Cardiac muscle cell (in vitro differentiated cells and primary cell): ENCODE measurements around the gene MRPL44. TPM values are rescaled to one million over a fixed set of nuclear protein-coding genes. Genes with fewer than 3 reads are reported as not detected.

Experiments
- DNase-seq, 2 donors: peaks; one replicate each; pipeline versions ENCODE4 v3.0.0 to v3.0.0-alpha.2; 2010 to 2017; ENCODE audit warnings: low read depth in 1 of 2, low spot score in 1 of 2
- H3K27ac ChIP-seq: fragments of 200-600 bp; sonication (generic); 2 replicates; pipeline ENCODE4 v1.5.1; 2016
- H3K27me3 ChIP-seq: fragments of 200-600 bp; sonication (generic); 2 replicates; pipeline ENCODE4 v1.6.0; 2016; ENCODE audit warnings: control low read depth
- H3K36me3 ChIP-seq: fragments of 200-600 bp; sonication (generic); 2 replicates; pipeline ENCODE4 v1.5.1; 2016; ENCODE audit warnings: control low read depth
- H3K4me1 ChIP-seq: fragments of 200-600 bp; sonication (generic); 2 replicates; pipeline ENCODE4 v1.8.1; 2017; ENCODE audit warnings: low read depth, mild to moderate bottlenecking, mixed run types
- H3K4me3 ChIP-seq: fragments of 200-600 bp; sonication (generic); 2 replicates; pipeline ENCODE4 v1.5.1; 2016; ENCODE audit warnings: mild to moderate bottlenecking
- H3K9me3 ChIP-seq: fragments of 200-600 bp; sonication (generic); 2 replicates; pipeline ENCODE4 v1.5.1; 2017; ENCODE audit warnings: low read depth, mild to moderate bottlenecking, control low read depth
- polyA plus RNA-seq: library from polyadenylated mRNA; unstranded; fragments of >200 nt; fragmentation: Nextera tagmentation; extraction: Ambion mirVana; gene quantifications from 2 replicates; pipeline ENCODE4 v1.2.1, GENCODE V29; 2016
- total RNA-seq: library from RNA; depleted of rRNA; stranded (reverse); fragments of >200 nt; gene quantifications from 2 replicates; pipeline ENCODE4 v1.2.3, GENCODE V29; 2016
- TF ChIP-seq, protein P1 (sequence below): IDR thresholded peaks from 2 replicates; pipeline ENCODE4 v1.5.1; 2012; ENCODE audit warnings: low read depth, mild to moderate bottlenecking, low read length

MRPL44 gene
- total RNA-seq = 31.5 and 38.4 TPM in 2 replicates
- 35.3 and 44.7 TPM in 2 replicates for polyA plus RNA-seq

DNA sequence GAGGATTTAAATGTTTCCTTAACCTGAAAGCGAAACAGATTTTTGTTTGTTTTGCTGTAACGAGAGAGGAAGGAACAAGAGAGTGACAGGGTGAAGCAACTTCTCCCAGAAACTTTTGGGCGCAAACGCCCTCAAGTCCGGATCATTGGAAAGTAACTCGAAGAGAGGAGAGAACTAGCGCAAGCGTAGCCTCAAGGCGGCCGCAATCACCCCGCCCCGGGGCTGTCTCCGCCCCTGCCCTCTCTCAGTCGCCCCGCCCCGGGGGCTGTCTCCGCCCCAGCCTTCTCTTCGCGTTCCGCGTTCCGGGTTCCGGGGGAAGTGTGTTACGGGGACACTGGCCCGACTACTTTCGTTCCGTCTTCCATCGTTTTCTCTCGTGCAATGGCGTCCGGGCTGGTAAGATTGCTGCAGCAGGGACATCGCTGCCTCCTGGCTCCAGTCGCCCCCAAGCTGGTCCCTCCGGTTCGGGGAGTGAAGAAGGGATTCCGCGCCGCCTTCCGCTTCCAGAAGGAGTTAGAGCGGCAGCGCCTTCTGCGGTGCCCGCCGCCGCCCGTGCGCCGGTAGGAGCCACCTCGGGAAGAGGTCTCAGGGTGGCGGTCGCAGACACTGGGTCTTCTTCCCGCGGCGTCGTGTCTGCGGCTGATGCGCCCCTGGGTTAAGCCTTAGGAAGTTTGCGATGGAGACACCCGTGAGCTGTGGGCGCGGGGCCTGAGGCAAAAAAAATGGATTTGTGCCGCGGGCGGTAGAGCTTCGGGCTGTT lies at the start of gene MRPL44:
TSS of gene MRPL44 (plus strand) at position 372 of the 760 bp plus-strand sequence. CDS start at position 382, 10 bp downstream.
- Histone ChIP-seq H3K27me3 (no peaks in the 10 kb centered on the region), H3K4me3 (peak within 1 kb of the TSS; percentile 74), H3K36me3 (no peaks in the 10 kb centered on the region), H3K4me1 (peaks cover 15% of the 10 kb centered on the region), H3K27ac (peak within 1 kb of the TSS; percentile 85), H3K9me3 (no peaks in the 10 kb centered on the region)
- peak; percentile 97 to 98 for DNase-seq
- TF ChIP-seq, protein P1, sequence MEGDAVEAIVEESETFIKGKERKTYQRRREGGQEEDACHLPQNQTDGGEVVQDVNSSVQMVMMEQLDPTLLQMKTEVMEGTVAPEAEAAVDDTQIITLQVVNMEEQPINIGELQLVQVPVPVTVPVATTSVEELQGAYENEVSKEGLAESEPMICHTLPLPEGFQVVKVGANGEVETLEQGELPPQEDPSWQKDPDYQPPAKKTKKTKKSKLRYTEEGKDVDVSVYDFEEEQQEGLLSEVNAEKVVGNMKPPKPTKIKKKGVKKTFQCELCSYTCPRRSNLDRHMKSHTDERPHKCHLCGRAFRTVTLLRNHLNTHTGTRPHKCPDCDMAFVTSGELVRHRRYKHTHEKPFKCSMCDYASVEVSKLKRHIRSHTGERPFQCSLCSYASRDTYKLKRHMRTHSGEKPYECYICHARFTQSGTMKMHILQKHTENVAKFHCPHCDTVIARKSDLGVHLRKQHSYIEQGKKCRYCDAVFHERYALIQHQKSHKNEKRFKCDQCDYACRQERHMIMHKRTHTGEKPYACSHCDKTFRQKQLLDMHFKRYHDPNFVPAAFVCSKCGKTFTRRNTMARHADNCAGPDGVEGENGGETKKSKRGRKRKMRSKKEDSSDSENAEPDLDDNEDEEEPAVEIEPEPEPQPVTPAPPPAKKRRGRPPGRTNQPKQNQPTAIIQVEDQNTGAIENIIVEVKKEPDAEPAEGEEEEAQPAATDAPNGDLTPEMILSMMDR = no peak

DNA sequence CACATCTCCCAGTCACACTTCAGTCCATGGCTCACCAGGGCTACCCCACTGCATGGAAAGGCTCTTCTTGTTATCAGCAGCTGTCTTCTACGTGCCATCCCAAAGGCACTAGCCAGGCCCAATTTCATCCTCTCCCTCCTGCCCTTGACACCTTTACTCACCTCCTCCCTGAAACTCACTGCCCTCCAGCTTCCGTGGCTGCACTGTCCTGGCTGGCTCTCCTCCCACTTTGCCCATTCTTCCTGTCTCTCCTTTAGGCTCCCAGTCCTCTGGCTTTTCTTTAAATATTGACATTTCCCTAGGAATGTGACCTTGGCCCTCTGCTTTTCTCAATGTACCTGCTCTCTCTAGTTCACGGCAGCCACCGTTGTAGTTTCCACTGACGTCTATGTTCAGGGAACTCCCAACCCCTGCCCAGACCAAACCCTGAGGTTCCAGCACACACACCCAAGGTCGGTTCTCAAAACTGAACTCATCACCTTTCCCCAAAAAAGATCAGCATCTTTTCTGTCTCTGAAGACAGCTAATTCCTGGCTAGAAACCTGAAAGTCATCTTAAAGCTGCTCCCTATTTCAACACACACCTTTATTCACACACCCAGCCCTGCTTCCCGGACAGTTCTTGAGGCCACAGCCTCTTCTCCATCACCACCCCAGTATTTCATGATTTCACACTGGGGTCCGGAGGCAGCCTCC lies 48.8 kb upstream of the MRPL44 start:
- no peak overlapping the region for H3K4me3 ChIP-seq

GRCh38 chr2:223909001-223909741 lies 48.1 kb upstream of the MRPL44 start:
- Histone ChIP-seq H3K27me3 (no peaks in the 10 kb centered on the region), H3K4me1 (peaks cover 9% of the 10 kb centered on the region), H3K36me3 (no peaks in the 10 kb centered on the region), H3K4me3 (no peak overlapping the region), H3K9me3 (no peaks in the 10 kb centered on the region), H3K27ac (no peak overlapping the region)
- peak; percentile 9 to 13 for DNase-seq
- TF ChIP-seq, protein P1 = no peak

More for the DNA sequence above, 48.8 kb upstream of the MRPL44 start:
- H3K27ac ChIP-seq = no peak overlapping the region
- H3K36me3 ChIP-seq = no peaks in the 10 kb centered on the region
- H3K4me1 ChIP-seq = peaks cover 9% of the 10 kb centered on the region
- no peaks in the 10 kb centered on the region for H3K9me3 ChIP-seq
- TF ChIP-seq, protein P1 = no peak
- no peak for DNase-seq
- H3K27me3 ChIP-seq = no peaks in the 10 kb centered on the region

- H3K4me3 ChIP-seq = no peak overlapping the region
- DNase-seq = no peak
- no peaks in the 10 kb centered on the region for H3K27me3 ChIP-seq
- no peak overlapping the region for H3K27ac ChIP-seq
- TF ChIP-seq, protein P1 = no peak
- H3K36me3 ChIP-seq = no peaks in the 10 kb centered on the region
- no peaks in the 10 kb centered on the region for H3K9me3 ChIP-seq
- peaks cover 1% of the 10 kb centered on the region for H3K4me1 ChIP-seq
These were observed 42.9 kb upstream of the MRPL44 start for GRCh38 chr2:223914324-223914723.

DNA sequence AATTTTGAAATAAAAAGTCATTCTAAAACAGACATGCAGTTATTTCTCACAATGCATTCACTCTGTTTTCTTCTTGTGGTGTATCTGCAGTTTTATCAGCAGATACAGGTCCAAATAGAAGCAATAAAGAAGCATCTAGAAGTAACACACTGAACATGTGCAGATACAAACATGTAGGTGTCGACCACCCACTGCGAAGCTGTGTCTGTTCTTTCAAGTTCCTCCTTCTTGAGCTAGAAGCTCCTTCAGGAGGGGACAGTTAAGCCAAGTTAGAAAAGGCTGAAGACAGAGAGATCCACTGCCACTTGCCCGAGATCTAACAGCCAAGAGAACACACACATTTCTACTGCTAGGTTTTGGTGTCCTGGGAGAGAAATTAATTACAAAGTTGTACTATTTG lies 42.2 kb upstream of the MRPL44 start:
- TF ChIP-seq, protein P1 = no peak

More for the DNA sequence above, 42.2 kb upstream of the MRPL44 start:
- Histone ChIP-seq H3K36me3 (no peaks in the 10 kb centered on the region), H3K4me1 (no peaks in the 10 kb centered on the region), H3K4me3 (no peak overlapping the region), H3K9me3 (no peaks in the 10 kb centered on the region), H3K27ac (no peak overlapping the region), H3K27me3 (no peaks in the 10 kb centered on the region)
- DNase-seq = no peak
